HG03460 (cell line): Measurements from ENCODE around the gene CRISPLD2.
"Not testable (repeated sequence)": the region's sequence is repeated elsewhere in the genome, so short reads cannot be mapped to it uniquely, and the experiment has no call there.

Experiments used
- ATAC-seq: cut with Tn5 transposase; IDR thresholded peaks from one replicate; pipeline ENCODE4 v1.9.1; 2021; ENCODE audit not compliant: unreplicated experiment

CRISPLD2 gene

DNA sequence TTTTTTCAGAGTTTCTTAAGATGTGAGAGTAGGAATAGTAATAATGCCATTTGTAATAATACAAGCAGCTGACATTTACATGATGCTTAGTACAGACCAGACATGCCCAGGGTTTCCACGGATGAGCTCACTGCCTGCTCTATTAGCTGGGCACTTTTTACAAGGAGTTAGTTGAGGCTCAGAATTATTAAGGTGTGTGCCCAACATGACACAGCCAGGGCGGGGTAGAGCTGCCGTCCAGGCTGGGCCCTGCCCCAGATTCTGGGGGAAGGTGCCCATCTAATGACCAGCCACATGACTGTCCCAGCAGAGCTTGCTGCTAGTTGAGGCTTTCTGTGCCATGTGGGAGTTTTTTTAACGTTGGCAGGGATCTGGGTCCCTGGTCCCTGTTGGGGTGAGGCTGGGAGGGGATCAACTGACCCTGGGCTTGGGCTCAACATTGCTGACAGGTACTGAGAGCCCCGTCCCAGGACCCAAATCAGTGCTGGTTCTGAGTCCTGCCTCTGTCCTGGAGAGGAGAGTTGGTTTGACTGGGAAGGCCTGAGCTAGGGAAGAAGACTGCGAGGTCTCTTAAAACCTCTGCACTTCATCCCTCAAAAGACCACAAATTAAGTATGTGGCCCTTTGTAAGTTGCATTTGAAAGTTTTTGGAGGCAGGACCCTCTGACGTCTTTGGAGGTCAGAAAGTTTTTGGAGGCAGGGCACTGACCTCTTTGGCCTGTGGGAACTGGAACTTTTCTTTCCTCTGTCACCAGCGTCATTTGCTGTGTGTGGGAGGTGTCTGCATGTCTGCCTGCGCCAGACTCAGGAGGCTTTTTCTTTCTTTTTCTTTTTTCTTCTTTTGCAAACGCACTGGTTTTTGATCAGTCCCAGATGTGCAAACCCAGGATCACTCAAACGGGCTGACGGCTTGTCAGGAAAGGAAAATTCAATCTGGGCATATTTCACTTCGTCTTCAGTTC is 2.2 kb downstream of the CRISPLD2 start:
- ATAC-seq = no peak

DNA sequence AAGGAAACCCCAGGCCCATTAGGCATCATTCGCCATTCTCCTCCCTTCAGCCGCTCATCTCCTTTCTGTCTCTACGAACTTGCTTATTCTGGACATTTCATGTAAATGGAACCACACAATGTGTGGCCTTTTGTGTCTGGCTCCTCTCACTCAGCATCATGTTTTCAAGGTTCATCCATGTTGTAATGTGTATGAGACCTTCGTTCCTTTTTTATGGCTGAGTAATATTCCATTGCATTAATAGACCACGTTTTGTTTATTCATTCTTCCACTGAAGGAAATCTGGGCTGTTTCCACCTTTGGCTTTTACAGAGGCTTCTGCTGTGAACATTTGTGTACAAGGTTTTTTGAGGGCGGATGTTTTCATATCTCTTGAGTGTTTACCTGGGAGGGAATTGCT is 3.2 kb downstream of the CRISPLD2 start:
- ATAC-seq = no peak

DNA sequence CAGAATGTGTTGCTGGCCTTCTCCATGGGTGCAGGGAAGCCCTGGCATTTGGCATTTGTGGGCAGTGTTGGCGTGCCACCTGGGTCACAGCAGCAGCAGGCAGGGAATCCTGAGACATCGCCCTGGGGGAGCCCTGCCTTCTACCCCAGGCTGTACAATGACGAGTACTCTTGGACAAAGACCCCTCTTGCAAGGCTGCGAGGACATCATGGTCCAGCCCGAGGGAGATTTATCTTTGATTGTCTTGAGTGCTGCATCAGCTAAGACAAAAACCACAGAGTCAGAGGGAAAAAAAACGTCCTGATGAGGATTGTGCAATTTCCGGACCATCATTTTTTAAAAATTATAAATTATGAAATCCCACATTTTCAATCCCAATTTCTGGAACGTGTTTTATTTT is 3.7 kb downstream of the CRISPLD2 start:
- ATAC-seq = no peak

DNA sequence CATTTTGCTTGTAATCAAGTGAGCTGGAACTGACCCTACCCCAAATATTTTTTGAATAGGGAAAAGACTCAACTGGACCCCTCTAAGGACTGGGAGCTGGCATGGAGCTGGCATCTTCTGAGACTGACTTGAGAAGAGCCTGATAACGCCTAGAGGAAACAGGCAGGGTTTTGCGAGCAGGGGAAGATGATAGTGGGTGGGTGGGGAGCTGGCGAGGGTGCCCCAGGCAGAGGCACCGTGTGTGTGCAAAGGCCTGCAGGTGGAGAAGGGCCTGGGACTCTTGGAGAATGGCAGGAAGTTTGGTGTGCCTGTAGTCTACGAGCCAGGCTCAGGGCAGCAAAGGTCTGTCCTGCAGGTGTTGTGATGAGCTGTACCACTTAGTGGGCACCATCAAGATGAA is 4.1 kb downstream of the CRISPLD2 start:
- ATAC-seq = no peak

DNA sequence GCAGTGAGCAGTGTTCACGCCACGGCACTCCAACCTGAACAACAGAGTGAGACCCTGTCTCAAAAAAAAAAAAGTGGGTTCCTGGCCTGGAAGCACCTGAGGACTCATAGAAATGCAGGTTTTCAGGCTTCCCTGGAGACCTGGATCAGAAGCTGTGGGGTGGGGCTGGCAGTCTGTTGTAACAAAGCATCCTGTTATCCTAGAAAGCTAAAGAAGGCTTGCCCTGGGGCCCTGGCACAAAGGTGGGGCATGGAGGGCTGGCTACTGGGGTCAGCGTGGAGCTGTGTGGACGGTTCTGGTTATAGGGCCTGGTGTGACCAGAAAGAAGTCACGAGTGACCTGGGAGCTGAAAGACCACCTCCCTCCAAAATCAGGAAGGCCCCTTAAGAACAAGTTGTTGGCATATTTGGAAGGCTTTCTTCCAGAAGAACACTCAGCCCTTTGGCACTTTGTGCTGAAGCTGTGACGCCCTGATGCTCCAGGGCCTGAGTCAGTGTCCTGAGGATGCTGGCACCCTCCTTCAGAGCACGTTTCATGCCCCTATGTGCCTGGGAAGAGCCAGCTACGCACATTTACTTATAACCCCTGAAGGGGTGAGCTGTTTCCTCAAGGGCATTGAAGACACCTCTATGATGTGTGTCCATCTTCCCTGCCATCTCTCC is 6.2 kb downstream of the CRISPLD2 start:
- no peak for ATAC-seq

DNA sequence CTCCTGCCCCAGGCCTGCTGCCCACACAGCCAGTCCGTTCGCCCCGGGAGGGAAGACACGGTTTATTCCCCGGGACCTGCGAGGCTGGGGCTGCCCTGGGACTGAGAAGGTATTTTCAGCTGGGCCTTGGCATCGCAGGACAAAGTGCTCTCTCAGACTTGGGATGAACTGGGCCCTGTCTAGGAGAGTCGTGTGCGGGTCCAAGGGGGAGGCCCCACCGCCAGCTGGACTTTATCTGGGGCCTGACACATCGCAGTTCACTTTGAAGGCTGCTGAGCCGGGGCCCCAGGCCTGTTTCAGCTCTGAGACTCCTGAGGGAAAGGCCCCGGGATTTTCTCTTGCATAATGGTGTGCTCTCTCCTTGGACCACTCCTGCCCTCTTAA is 6.8 kb downstream of the CRISPLD2 start:
- ATAC-seq = no peak

DNA sequence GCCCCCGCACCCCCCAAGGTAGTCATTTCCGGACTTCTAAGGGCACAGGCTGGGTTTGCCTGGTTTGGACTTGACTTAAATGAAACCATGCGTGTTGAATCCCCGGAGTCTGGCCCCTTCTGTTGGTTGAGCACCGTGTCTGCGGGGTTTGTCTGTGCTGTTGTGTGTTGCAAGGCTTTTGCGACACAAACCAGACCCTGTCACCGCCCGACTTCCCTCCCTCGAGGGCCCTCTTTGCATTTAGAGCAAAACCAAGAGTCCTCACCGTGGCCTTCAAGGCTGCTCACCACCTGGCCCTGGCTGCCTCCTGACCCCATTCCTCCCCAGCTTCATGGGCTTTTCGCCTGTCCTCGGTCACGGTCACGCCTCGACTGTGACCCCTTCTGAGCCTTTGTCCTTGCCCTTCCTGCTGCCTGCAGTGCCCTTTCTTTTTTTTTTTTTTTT is 7.4 kb downstream of the CRISPLD2 start:
- ATAC-seq = no peak

DNA sequence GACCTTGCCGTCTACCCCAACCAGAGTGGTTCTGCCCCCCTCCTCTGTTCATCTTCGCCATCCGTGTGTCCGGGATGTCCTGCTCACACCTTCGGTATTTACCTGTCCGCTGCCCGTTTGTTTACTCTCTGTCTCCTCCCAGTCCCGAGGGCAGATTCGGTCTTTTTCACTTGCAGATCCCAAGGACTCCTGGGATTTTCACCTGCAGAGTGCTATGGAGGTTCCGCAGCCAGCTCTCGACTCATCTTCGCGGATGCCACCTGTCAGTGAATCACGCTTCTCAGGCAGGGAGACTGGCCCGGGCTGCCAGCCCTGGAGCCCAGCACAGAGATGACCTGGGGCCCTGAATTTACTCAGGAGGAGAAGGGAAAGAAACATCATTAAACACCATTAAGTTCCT is 8.1 kb downstream of the CRISPLD2 start:
- no peak for ATAC-seq

DNA sequence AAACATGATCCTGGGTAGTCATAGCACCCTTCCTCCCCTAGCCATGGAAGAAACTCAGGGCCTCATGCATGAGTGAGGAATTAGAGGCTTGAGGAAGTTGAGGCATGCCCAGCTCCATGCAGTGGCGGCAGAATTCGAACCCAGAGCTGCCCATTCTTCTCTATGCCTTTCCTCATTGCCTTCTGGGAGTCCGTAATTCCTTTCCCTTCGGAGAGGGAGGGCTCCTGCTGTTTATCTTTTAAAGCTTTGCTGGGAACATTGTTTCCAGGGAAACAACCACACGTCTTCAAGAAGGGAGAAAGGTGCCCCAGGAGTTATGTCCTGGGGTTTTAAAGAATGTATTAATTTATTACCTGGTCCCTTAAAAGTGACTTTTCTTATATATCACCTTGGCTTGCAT is 8.5 kb downstream of the CRISPLD2 start:
- ATAC-seq = no peak

DNA sequence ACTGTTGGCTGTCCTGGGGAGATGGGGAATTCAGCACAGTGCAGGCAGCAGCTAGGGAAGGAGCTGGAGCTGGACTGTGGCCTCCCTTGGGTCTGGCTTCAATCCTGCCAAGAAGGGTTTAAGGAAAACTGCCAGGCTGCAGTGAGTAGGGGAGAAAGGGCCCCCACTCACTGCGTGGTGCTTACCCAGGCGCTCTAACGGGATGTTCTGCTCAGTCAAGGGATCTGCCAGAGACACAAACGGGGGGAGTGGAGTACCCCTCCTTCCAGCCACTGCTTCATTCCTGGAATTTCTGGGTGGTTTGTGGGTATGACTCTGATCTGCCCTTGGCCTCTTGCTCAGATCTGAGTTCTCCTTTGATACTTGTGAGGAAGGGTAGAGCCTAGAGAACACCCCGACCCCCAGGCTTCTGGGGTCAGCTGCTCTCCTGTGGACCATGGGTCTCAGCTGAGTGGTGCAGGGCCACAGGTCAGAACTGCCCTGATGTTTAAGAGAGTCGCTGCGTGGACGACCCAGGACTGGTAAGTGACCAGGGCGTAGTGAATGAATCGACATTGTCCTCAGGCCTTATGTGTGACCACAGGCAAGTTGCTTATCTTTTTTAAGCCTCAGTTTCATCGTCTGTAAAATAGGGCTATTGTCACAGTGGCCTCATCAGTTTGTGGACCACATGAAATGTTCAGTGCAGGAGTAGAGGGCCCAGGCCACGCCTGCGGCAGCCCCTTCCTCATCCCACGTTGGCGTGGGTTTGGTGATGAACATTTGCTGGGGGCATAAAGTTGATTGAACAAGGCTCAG is 9.6 kb downstream of the CRISPLD2 start:
- no peak for ATAC-seq

DNA sequence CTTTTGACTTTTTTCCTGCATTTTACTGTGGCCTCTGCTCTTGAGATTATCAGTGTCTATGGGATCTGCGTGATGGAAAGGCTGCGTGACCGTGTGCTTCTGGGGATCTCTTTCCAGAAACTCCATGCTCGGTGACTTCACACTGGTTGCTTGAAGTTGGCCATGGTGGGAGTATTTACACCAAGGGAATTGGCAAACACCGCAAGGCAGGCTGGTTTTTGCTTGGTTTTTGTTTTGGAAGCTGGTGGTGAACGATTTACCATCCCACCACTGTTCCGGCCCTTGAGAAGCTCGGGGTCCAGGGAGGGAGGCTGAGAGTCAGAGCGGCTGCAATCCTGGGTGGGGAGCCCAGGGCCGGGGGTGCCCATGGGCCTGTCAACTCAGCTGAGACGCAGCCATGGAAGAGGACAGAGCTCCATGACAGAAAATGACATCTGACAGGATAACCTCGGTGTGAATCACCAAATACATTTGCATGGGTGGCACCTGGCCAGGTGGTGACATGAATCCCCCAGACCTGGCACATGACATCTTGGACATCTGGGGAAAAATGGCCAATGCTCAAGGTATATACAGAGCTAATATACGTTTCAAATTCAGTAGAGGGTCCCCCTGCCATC is 11.1 kb downstream of the CRISPLD2 start:
- ATAC-seq = no peak

DNA sequence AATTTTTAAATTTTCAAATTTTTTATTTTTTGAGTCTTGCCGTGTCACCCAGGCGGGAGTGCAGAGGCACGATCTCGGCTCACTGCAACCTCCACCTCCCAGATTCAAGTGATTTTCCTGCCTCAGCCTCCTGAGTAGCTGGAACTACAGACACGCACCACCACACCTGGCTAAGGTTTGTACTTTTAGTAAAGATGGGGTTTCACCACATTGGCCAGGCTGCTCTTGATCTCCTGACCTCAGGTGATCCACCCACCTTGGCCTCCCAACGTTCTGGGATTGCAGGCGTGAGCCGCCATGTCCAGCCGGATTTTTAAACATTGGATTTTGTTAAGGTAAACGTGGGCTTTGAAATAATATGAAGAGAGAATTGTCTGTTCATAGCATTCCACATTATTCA is 11.9 kb downstream of the CRISPLD2 start:
- not testable (repeated sequence) for ATAC-seq

DNA sequence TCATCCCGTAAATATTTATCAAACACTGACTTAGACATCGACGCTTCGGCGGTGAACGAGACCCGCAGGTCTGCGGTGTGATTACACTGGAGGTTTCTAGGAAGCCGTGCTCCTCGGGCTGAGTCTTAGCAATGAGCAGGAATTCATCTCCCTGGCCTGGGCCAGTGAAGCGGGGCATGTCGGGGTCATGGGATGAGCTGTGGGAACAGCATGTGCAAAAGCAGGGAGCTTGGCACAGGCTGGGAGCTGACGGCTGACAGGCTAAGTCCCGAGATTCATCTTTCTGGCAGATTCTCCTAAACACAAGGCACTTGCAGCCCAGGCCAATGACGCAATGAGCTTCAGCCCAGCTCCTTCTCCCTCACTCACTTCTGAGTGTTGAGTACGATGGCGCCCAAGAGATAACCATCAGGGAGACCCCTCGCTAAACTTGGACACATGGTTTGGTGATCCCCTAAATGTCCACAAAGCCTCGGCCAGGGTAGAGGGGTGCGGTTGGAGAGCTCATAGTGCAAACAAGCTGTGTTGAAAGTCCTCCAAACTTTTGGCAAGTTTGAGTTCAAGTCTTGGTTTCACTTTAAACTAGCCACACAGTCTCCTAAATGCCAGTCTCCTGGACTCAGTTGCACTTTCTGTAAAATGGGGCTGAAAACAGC is 12.8 kb downstream of the CRISPLD2 start:
- ATAC-seq = no peak

DNA sequence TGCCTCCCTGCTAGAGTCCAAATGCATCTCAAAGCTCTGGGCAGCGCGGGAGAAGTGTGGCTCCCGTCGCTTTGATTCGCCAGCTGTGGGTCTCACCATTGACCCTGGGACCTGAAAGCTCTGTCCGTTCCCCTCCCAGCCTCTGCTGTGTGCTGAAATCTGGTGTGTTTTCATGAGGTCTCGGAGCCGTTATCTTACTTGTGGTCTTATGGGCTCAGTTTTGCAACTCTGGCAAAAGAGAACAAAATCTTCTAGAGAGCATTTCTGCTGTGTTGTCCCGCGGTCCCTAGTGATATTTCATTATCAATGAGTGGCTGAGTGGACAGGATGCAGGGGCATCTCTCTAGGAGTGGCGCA is 13.3 kb downstream of the CRISPLD2 start:
- no peak for ATAC-seq

DNA sequence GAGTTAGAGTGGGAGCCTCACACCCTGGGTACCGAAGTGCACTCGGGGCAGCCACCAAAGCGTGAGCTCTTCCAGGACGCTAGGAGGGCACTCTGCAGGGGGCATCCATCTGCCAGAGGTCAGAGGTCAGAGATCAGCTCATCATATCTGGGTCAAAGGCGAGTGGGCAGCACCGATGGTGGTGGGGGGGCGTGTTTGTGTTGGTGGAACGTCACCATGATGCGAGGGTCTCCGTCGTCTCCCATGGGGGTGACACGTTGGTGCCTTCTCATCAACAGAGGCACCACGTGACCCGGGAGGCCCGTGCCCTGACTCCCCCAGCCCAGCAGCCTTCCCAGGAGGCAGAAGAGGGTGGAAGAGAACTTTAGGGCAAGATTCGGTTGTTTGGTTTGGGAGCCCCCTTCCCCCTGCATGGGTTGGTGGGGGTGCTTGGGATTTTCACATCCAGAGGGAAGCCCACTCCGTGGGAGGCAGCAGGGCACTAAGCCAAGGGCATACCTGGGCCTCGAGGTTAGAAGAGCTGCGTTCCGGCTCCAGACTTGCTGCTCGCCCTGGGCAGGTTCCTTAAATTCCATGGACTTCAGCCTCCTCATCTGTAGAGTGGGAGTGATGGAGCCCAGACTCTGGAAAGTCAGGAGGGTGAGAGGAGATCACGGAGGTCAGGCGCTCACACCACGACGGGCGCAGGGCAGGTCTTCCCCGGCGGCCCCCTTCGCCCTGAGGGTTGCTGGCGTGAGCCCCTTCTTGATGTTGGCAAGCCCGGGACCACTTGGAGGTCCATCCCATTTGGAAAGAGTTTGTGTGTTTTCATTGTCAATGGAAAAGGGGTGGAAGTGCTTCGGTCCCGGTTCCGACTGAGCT is 14.0 kb downstream of the CRISPLD2 start:
- ATAC-seq = no peak

DNA sequence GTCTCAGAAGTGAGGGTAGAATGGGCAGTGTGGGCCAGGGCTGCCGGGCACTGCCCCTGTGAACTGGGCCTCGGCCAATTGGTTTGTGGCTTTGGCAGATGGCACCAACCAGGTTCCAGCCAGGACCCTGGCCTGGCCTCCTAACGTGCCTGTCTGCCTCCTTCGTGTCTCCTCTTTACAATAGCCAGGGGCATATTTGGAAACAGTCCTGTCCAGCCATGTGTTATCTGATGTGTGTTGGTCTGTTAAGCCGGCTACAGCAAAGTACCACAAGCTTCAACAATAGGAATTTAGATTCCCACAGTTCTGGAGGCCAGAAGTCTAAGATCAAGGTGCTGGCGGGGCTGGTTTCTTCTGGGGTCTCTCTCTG is 14.6 kb downstream of the CRISPLD2 start:
- ATAC-seq = no peak

DNA sequence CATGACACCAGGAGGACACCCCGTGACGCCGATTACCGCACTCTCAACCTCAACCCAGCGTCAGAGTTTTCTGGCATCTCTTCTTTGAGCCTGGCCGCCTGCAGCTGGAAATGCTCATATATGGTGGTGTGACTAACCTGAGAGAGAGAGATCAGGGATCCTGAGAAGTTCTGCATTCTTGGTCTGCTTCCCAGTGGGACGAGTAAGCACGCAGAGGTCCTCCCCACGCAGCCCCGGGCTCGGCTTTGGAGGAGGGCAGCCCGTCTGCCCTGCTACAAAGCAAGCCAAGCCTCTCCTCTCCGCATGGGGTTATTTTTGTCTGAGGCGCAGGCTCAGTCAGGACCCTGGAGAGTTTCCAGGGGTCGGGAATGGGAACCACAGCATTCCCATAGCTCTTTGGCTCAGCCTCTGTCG is 16.5 kb downstream of the CRISPLD2 start:
- no peak for ATAC-seq

DNA sequence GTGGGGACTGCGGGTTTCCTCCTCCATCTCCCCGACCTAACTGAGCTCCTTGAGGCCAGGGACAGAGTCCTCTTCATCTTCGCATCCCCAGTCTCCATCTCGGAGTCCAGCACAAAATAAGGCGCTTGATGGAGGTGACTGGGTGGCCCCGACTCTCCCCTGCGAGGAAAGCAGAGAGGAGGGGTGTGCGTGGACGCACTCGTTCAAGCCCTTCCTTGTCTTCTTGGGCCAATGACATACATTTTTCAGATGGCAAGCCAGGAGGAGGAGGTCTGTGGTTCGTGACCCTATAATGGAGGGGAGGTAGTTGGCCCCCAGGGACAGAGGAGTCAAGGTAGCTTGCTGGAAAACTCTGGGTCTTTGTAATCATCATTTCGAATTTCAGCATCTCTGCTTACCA is 17.2 kb downstream of the CRISPLD2 start:
- ATAC-seq = no peak

DNA sequence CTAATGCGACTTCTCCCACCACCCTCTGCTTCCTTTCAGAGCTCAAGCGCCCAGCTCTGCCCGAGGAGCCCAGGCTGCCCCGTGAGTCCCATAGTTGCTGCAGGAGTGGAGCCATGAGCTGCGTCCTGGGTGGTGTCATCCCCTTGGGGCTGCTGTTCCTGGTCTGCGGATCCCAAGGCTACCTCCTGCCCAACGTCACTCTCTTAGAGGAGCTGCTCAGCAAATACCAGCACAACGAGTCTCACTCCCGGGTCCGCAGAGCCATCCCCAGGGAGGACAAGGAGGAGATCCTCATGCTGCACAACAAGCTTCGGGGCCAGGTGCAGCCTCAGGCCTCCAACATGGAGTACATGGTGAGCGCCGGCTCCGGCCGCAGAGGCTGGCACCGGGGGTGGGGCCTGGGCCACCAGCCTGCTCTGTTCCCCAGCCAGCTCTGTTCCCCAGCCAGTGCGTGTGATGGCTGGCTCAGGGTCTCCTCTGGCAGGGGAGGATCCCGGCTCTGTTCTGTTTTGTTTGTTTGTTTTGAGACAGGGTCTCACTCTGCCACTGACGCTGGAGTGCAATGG is 18.7 kb downstream of the CRISPLD2 start:
- no peak for ATAC-seq
